Uterus (tissue), 4 donors: ENCODE data around the gene DSG3. TPM values are rescaled to one million over a fixed set of nuclear protein-coding genes. Genes with fewer than 3 reads are reported as not detected.

ENCODE experiments used
- DNase-seq, 2 donors: peaks; one replicate each; pipeline ENCODE4 v3.0.0-alpha.2; 2019 to 2020
- H3K27ac ChIP-seq, 2 donors: fragments of 200-600 bp; sonication (generic); 1 replicate in 1 of 2; 2 replicates in 1 of 2; pipeline ENCODE4 v1.5.1; 2016 to 2018
- H3K27me3 ChIP-seq, 2 donors: fragments of 200-600 bp; sonication (generic); one replicate each; pipeline ENCODE4 v1.5.1; 2018 to 2019; ENCODE audit warnings: control low read depth in 1 of 2
- H3K36me3 ChIP-seq, 2 donors: fragments of 200-600 bp; sonication (generic); one replicate each; pipeline ENCODE4 v1.5.1; 2019; ENCODE audit warnings: control low read depth in 1 of 2
- H3K4me1 ChIP-seq, 2 donors: fragments of 200-600 bp; sonication (generic); one replicate each; pipeline ENCODE4 v1.5.1; 2018 to 2019; ENCODE audit warnings: control low read depth in 1 of 2
- H3K4me3 ChIP-seq, 2 donors: fragments of 200-600 bp; sonication (generic); 1 replicate in 1 of 2; 2 replicates in 1 of 2; pipeline ENCODE4 v1.5.1; 2018 to 2019; ENCODE audit warnings: mild to moderate bottlenecking in 1 of 2
- H3K9me3 ChIP-seq, 2 donors: fragments of 200-600 bp; sonication (generic); one replicate each; pipeline ENCODE4 v1.5.1; 2019; ENCODE audit warnings: control low read depth in 1 of 2
- POLR2A ChIP-seq, 2 donors: fragments of 450-650 bp; IDR thresholded peaks; one replicate each; pipeline ENCODE4 v1.6.1; 2016; ENCODE audit warnings: antibody characterized with exemption in 2 of 2, mild to moderate bottlenecking in 1 of 2, moderate library complexity in 1 of 2
- intact Hi-C: fragments of 100-400 bp; cut with DNase I; formaldehyde crosslinking; loops from one replicate; pipeline ENCODE4 v1.15.1; 2023; ENCODE audit warnings: low total_unique reads
- total RNA-seq, 4 donors: library from RNA; depleted of rRNA in 3 of 4; stranded (reverse); fragments of >200 nt in 3 of 4; gene quantifications; one replicate each; pipeline versions ENCODE4 v1.1.0 to v1.2.4, GENCODE V29; 2014 to 2023
- TF ChIP-seq, protein P1 (sequence below), 4 experiments: fragments of 200-600 bp in 2 of 4; fragments of 450-650 bp in 2 of 4; sonication (generic) in 2 of 4; IDR thresholded peaks; one replicate each; pipeline ENCODE4 v1.5.1; 2016 to 2019; ENCODE audit warnings: antibody characterized with exemption in 4 of 4, mild to moderate bottlenecking in 2 of 4, moderate library complexity in 1 of 4
- donor health status: DM: yes; HTN: yes; CAD: no.

Gene DSG3
- total RNA-seq, 4 donors from 2014 or later = 0.07 to 0.12 TPM; not detected in 2

DNA sequence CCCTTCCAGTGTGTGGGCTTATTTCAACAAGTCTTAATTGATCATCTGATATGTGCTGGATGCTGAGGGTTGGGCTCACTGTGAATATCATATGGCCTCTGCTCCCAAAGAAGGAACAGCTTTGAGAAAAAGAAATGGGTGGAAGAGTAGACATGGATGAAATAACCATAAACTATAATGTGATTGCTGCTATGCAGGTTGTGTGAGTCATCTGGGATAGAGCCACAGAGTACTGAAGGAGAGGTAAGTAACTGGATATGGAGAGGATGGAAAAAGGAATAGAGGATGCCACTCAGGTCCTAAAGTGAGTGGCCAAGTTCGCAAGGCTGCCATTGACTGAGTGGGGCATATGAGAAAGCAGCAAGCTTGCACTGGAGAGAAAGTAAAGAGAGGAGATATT, 41.8 kb downstream of the DSG3 start:
- Histone ChIP-seq H3K27ac (no peak overlapping the region), H3K27me3 (no peaks in the 10 kb centered on the region), H3K4me1 (no peaks in the 10 kb centered on the region), H3K36me3 (no peaks in the 10 kb centered on the region), H3K4me3 (no peak overlapping the region), H3K9me3 (no peaks in the 10 kb centered on the region)
- DNase-seq = no peak
- TF ChIP-seq, protein P1, sequence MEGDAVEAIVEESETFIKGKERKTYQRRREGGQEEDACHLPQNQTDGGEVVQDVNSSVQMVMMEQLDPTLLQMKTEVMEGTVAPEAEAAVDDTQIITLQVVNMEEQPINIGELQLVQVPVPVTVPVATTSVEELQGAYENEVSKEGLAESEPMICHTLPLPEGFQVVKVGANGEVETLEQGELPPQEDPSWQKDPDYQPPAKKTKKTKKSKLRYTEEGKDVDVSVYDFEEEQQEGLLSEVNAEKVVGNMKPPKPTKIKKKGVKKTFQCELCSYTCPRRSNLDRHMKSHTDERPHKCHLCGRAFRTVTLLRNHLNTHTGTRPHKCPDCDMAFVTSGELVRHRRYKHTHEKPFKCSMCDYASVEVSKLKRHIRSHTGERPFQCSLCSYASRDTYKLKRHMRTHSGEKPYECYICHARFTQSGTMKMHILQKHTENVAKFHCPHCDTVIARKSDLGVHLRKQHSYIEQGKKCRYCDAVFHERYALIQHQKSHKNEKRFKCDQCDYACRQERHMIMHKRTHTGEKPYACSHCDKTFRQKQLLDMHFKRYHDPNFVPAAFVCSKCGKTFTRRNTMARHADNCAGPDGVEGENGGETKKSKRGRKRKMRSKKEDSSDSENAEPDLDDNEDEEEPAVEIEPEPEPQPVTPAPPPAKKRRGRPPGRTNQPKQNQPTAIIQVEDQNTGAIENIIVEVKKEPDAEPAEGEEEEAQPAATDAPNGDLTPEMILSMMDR (IDR thresholded peaks at IDR 0.05) = no peak
- TF ChIP-seq POLR2A (IDR thresholded peaks at IDR 0.05) = no peak
- intact Hi-C loops = no loop called here

DNA sequence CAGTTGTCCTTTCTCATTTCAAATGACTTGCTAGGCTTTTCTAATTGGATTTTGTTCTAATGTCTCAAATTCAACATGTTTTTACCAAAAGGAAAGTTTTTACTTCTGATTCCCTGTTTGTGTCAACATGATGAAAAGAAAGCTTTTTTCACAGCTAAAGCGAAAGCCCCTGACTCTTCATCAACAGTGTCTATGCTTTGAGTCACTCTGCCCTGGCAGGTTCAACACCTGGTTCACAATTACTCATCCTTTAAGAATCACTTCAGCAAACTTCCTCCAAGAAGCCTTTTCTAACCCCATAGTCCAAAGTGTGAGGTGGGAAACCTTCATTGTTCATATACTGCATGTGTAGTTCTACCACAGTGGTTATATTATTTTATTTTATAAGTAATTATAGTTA, 42.8 kb downstream of the DSG3 start:
- H3K27me3 ChIP-seq = no peaks in the 10 kb centered on the region
- no peak for TF ChIP-seq POLR2A (IDR thresholded peaks at IDR 0.05)
- TF ChIP-seq, protein P1 (IDR thresholded peaks at IDR 0.05) = no peak
- no peaks in the 10 kb centered on the region for H3K36me3 ChIP-seq
- H3K9me3 ChIP-seq = no peaks in the 10 kb centered on the region
- DNase-seq = no peak
- H3K4me1 ChIP-seq = no peaks in the 10 kb centered on the region
- H3K27ac ChIP-seq = no peak overlapping the region
- H3K4me3 ChIP-seq = no peak overlapping the region
- intact Hi-C loops = no loop called here

DNA sequence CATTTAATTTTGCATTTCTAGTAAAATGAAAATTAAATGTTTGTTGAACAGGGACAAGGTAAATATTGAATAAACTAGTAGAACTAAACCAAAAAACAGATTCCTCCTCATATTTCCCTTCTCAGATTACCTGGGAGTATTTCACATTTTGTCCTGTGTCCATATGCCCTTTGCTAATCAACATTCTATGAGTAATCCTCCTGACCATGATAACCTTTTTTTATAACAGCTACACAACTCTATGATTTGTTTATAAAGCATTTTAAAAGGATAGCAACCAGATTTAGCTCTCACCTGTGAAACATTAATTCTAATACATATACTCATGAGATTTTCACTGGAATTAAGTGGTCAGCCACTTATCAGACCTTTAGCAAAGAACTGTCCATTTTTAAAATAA, 43.3 kb downstream of the DSG3 start:
- Histone ChIP-seq H3K9me3 (no peaks in the 10 kb centered on the region), H3K4me3 (no peak overlapping the region), H3K4me1 (no peaks in the 10 kb centered on the region), H3K27me3 (no peaks in the 10 kb centered on the region), H3K27ac (no peak overlapping the region), H3K36me3 (no peaks in the 10 kb centered on the region)
- intact Hi-C loops = no loop called here
- TF ChIP-seq POLR2A (IDR thresholded peaks at IDR 0.05) = no peak
- TF ChIP-seq, protein P1 (IDR thresholded peaks at IDR 0.05) = no peak
- no peak for DNase-seq

- H3K36me3 ChIP-seq = no peaks in the 10 kb centered on the region
- intact Hi-C loops = no loop called here
- H3K4me1 ChIP-seq = no peaks in the 10 kb centered on the region
- no peaks in the 10 kb centered on the region for H3K9me3 ChIP-seq
- no peak for TF ChIP-seq POLR2A (IDR thresholded peaks at IDR 0.05)
- TF ChIP-seq, protein P1 (IDR thresholded peaks at IDR 0.05) = no peak
- no peak overlapping the region for H3K4me3 ChIP-seq
- H3K27me3 ChIP-seq = no peaks in the 10 kb centered on the region
- H3K27ac ChIP-seq = no peak overlapping the region
- no peak for DNase-seq
Observed at GRCh38 chr18:31491586-31491985, 44.0 kb downstream of the DSG3 start.

DNA sequence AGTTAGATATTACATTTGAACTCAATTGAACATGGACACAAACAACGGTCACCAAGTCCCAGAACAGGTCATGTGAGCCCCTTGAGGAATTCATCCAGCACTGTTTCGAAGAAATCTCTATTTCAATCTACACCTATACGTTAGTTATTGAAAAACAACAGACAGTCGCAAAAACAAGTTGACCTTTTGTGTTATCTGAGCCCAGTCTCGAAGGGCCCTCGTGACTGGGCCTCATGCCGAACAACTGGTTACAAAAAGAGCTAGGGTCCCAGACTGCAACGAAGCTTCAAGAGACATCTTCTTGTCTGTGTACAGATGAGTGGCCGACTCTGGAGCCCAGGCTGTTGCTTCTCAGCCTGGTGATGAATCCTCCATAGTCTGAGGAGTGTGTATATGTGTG, 45.1 kb downstream of the DSG3 start:
- intact Hi-C loops = no loop called here
- no peak for DNase-seq
- H3K36me3 ChIP-seq = no peaks in the 10 kb centered on the region
- no peak overlapping the region for H3K4me3 ChIP-seq
- TF ChIP-seq POLR2A (IDR thresholded peaks at IDR 0.05) = no peak
- TF ChIP-seq, protein P1 (IDR thresholded peaks at IDR 0.05) = no peak
- H3K9me3 ChIP-seq = no peaks in the 10 kb centered on the region
- no peaks in the 10 kb centered on the region for H3K4me1 ChIP-seq
- no peak overlapping the region for H3K27ac ChIP-seq
- no peaks in the 10 kb centered on the region for H3K27me3 ChIP-seq
